Hematopoietic multipotent progenitor cell (in vitro differentiated cells): ENCODE data around the gene DPP10. TPM values are rescaled to one million over a fixed set of nuclear protein-coding genes. Genes with fewer than 3 reads are reported as not detected.
A peak's percentile ranks its signal among the peaks of the same experiment; 100 is the strongest.

Source experiments
- DNase-seq, 3 donors: peaks; one replicate each; pipeline ENCODE4 v3.0.0-alpha.2; 2011 to 2015; ENCODE audit warnings: low read depth in 2 of 3, low spot score in 2 of 3
- total RNA-seq: library from RNA; depleted of rRNA; stranded (reverse); fragments of >200 nt; gene quantifications from one replicate; pipeline ENCODE4 v1.2.3, GENCODE V29; 2012

DPP10 gene
- total RNA-seq, 1 donor = 1.9 TPM

DNA sequence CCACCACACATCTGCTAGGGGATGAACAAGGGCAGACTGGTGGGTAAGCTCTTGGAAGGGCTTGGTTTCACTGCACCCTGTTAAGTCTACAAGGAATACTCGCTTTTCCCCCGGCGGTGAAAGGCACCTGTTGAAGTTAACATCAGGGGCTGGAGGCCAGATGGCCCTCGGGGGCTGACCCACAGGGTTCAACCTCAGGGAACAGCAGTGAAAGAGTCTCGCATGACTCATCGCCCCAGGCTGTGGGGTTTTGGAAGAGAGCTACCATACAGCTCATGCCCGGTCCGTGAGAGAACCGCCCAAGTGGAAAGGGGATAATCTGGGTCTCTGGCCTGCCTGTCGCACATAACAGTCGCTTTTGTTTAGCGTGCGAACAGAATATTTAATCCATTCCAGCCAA lies 748.0 kb downstream of the DPP10 start:
- DNase-seq = no peak

DNA sequence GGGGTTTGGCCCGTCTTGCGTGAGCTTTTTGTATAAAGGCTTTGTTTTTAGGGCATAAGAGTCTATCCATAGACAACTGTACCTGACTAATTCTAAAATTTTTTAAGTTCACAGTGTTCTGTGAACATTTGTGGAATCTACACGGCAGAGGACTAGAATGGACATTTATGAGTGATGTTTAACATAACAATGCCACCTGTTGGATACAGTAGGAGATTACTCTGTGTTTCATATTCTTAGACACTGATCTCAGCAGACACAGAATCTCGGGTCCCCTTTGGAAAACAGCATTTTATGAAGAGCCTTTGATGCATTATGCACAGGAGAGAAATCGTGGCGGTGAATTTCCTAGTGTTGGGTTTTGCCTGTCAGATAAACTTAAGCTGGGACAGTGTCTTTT lies 752.2 kb downstream of the DPP10 start:
- peak in 1 of 3 donors; percentile 1 for DNase-seq

DNA sequence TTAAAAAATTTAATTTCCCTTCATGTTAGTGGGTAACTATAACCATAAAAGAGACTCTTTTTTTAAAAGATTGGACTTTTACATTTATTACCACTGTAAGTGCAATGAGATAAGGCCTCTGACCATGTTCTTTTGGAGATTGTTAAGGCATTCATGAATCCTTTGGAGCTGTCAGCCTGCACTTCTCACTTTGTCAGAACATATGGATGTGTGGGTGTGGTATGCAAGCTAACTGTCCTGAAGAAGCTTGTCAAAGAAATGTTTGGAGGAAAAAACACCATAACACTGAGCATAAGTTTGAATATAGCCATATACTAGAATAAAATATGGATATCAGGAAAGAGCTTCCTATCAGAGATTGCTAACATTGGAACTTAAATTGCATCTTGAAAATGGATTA lies 754.1 kb downstream of the DPP10 start:
- no peak for DNase-seq

DNA sequence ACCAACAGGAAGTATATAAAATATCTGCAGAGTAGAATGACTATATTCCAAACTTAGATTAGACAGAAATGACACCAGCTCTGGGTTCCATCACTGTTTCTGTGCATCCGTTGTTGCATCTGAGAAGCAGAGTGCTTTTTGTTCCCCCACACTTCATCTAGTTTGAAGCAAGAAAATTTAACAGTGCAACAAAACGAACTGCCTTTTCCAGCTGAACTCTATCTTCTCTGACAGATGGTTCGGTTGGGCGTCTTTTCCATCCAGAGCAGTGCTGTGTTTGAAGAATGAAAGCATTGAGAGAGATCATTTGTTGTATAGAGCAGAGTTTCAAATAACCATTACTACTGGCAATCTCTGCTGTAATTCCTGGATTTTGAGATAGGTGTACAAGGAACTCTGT lies 757.5 kb downstream of the DPP10 start:
- no peak for DNase-seq

GRCh38 chr2:115201386-115201785 lies 758.9 kb downstream of the DPP10 start:
- no peak for DNase-seq

GRCh38 chr2:115208493-115209164 lies 766.2 kb downstream of the DPP10 start:
- no peak for DNase-seq

DNA sequence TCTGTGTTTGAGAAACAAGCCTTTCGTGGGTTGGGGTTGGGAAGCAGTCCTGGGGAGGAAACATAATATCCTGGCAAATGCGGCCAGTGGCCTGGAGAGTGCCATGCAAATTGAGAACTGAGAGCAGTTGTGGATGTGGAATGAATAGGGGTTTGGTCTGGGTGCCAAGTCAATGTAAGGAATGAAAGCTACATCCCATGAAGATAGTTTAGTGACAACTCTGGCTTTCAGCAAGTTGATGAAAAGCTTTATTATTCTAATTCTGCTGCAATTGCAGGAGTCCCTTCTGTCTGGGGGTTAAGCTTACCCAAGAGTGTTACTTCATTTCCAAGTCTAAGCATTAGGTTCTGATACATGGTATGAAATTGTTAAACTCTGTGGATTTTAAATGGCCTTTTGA lies 771.6 kb downstream of the DPP10 start:
- no peak for DNase-seq

- DNase-seq = no peak
Observed at GRCh38 chr2:115219296-115219695, 776.9 kb downstream of the DPP10 start.

- DNase-seq = no peak
Observed at GRCh38 chr2:115234186-115234585, 791.7 kb downstream of the DPP10 start.

DNA sequence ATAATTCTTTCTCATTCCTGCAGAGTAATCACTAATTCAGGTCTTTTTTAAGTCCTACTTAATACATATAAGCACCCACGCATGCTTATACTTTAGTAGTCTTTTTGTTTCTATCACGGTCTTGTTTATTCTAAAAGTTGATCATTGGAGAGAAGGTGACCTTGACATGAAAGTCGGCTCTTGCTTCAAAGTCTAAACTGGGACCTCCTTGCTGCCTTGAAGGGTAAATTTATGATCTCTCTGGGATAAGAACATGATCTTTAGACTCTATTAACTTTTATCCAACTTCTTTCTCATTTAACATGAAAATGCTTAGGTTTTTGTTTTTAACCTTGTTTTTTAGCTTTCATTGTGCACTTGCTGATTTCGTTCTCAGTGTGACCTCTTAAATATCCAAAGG lies 792.3 kb downstream of the DPP10 start:
- no peak for DNase-seq

DNA sequence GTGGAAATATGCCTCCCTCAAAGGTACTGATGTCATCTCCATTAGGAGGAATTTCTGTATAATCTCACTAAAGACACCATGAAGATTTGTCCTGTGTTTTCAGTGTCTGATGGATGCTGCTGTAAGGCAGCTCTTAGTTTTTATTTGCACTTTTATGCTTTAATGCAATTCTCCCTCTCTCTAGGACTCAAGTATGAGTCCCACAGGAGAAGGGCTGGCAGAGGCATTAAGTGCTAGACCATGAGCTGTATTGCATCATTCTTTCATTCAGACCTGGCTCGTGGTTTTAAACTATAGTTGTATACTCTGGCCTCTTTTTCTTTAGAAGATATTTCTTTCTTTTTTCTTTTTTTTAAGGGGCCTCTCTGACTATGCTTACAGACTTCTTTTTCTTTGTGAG lies 805.6 kb downstream of the DPP10 start:
- no peak for DNase-seq

GRCh38 chr2:115277366-115277765 lies 834.9 kb downstream of the DPP10 start:
- no peak for DNase-seq

GRCh38 chr2:115285416-115285815 lies 843.0 kb downstream of the DPP10 start:
- no peak for DNase-seq

GRCh38 chr2:115290478-115290877 lies 848.0 kb downstream of the DPP10 start:
- no peak for DNase-seq

DNA sequence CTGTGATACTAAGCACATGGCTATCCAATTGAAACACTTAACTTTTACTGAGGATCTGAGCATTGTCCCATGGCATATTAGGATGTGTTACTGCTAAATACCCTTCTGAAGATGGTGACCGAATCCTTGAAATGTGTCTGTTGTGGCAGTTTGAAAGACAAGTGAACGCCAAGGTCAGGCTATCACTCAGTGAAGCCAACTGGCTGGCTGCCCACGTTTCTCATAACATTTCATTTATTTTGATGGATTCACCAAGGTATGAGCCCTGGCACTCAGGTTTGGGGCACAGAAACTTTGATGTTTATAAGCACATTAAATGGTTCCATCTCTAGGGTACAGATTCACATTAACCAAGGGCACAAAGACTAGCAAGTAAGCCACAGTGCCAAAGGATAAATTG lies 850.3 kb downstream of the DPP10 start:
- no peak for DNase-seq

DNA sequence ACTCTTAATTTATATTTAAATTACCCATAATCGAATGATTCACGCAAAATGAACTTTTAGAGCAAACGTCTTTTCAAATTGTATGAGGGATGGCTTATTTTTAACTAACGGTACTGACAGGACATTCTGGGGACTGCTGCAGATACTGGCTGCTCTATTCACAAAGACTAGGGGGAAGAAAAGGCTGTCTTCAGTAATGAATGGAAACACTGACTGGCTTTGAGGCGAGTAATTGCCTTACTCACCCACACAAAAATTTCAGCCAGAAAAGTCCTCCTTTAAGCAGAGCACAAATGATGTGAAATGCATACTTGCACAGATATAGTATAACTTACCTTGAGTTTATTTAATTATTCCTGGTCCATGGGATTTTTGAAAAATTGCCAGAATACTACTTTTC lies 852.6 kb downstream of the DPP10 start:
- DNase-seq = no peak

- no peak for DNase-seq
Observed at GRCh38 chr2:115297056-115297455, 854.6 kb downstream of the DPP10 start.

DNA sequence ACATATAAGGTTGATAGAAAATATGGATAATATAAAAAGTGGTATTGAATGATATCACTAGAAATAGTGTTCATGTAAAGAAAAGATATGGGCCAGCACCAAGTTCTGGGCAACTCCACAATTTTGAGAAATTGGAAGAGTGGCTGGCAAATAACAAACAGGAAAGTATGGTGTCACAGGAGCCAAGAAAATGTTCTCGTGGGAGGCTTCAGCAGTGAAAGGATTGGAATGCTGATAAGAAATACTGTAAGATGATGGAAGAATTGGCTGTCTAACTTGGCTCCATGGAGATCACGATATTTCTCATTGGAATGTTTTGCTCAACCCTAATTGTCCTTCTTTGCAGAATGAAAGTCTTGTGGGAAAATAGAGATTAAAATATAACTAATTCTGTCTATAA lies 856.8 kb downstream of the DPP10 start:
- DNase-seq = no peak

DNA sequence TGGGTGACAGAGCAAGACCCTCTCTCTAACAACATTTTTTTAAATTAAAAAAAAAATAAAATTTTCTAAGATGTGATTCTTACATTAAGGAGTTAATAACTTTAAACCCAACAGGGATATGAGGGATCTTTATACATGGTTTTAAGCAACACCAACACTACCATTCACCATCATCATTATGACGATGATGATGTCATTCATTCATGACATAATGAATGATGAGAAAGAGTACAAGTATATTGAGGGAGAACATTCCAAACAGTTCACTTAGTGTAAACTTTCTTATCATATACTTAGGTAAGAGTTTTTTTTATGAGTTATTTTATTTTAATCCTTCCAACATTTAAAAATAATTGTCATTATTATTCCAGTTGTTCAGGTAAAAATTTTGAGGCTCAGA lies 863.3 kb downstream of the DPP10 start:
- DNase-seq = no peak

DNA sequence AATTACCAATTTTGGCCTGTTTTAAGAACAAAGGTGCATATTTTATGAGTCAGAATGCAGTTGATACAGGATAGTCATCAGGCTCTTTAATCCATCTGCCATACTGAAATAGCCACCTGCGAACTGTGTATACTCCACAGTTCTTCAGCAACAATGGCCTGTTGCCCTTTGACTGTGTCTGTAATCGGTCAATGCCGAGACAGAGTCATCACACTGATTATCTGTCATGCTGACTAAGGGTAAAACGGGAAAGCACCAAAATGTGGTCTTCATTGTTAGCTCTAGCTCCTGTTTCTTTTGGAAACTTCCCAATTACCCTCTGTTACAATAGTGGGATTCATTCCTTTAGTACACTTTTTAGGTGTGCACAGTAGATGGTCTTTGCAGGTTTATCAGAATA lies 871.7 kb downstream of the DPP10 start:
- DNase-seq = no peak

DNA sequence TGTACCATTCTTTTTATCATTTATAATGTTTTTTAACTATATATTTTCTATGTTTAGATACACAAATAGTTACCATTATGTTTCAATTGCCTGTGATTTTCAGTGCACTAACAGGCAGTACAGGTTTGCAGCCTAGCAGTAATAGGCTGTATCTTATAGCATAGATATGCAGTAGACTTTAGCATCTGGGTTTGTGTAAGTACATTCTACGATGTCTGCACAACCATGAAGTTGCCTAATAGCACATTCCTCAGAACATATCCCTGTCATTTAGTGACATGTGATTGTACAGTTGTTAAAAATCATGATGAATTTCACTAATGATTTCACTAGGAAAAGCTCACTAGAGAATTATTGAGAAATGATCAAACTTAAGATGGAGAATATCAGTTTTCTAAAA lies 884.6 kb downstream of the DPP10 start:
- DNase-seq = no peak

DNA sequence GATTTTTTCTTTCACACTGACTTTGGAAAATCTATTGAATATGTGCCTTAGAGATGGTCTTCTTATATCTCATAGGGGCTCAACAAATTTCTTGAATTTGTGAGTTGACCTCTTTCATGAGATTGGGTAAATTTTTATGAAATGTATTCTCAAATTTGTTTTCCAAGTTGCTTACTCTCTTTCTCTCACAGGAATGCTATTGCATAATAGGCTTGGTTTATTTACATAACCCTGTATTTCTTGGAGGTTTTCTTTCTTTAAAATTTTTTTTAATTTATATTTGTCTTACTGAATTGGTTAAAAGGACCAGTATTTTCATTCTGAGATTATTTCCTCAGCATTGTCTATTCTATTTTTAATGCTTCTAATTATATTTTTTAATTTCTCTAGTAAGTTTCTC lies 917.1 kb downstream of the DPP10 start:
- DNase-seq = no peak

DNA sequence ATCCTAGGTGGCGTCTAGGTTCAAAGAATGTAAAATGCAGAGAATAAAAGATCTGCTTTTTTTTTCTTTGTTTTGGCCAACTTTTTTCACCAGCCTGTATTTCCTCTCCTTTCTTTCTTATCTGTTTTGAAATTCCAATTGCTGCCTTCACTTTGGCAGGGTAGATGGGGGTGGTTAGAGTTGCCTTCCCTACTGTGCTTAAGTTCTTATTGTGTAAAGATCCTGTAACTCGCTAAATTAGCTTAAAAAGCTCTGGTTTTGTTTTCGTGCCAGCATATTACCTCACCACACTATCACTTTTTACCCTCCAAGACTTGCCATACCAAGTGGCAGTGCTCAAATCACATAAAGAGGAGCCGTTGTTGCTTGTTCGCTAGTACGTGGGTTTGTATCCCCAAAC lies 921.7 kb downstream of the DPP10 start:
- no peak for DNase-seq
